GM18858 (cell line): ENCODE results near the gene C18orf63.
"Not testable (repeated sequence)": the region's sequence is repeated elsewhere in the genome, so short reads cannot be mapped to it uniquely, and the experiment has no call there.

Experiments used
- ATAC-seq: cut with Tn5 transposase; IDR thresholded peaks from one replicate; pipeline ENCODE4 v1.9.1; 2021; ENCODE audit not compliant: unreplicated experiment

C18orf63 gene

DNA sequence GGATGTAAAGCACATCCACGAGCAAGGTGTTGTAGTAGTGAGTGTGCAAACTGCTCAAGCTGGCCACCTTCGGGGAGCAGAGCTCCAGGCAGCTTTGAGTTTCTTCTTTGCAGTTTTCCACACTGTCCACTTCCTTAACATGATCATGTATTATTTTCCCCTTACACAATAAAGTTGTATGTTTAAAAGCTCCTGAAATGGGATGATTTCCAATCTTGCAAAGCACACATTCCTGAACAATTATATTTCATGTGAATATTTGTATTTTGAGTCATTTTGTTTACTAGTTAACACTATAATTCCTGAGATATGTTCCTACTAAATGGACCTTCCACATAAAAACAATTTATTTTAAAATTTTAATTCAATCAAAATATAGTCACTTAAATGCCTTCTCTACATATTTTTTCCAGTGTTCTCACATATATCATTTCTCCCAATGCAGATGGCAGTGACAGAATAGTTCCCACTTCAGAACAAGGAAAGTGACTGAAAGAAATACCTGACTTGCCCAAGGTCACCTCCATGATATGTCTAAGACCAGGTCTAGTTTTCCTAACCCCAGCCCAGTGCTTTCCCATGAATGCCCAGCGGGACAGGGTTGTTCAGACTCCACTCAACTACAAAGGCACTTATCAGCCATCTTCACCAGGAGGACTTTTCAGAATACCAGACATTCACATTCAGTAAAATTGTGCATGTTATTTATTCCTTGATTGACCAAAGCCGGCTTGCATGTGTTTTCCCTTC, 29.4 kb upstream of the C18orf63 start:
- no peak for ATAC-seq

DNA sequence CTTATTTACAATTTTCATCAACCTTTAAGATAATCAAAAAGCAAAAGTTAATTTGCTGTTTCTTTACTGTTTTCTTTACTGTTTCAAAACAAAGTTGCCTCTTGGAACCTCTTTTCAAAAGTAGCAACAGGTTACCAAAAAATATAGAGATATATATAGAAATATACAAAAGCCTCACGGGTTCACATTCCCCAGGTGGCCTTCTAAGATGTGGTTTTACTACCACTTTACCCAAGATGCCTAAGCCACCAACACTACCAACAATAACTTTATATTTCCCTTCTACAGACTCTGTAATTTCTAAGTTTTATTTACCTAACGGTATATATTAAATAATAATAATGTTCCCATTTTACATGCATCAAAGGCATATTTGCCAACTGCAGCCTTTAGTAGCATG, 28.8 kb upstream of the C18orf63 start:
- ATAC-seq: no peak

DNA sequence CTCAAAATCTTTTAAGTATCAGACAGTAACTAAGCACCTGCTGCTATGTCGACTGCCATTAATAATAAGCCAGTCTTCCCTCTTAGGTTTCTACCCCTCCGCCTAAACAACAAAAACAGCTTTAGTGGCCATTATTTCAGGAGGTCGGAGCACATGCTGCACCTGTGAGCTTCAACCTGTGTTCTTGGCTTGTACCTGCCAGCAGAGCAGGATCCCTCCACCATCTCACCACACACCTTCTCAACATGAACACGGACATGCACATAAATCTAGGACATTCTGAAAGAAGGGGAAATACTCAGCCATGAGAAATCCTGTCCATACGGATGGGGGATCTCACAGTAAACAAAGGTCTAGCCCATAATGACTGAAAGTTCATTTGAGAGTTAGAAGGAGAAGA, 27.6 kb upstream of the C18orf63 start:
- ATAC-seq: no peak

DNA sequence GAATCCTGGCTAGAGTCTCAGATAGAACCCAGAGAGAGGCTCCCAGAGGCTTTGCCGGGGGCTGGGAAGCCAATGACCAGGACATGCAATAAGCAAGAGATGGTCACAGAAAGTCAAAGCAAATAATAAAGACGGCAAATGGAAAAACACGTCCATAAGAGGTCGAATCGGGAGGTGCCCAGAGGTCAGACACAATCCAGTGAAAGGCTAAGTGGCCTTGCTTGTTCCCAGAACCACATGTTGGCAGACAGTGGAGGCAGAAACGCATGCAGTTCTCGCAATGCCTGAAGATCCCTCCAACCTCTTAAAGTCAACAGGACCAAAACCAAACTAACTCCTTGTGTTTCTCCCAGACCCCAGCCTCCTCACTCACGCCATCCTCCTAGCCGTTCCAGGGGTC, 26.9 kb upstream of the C18orf63 start:
- ATAC-seq: no peak

DNA sequence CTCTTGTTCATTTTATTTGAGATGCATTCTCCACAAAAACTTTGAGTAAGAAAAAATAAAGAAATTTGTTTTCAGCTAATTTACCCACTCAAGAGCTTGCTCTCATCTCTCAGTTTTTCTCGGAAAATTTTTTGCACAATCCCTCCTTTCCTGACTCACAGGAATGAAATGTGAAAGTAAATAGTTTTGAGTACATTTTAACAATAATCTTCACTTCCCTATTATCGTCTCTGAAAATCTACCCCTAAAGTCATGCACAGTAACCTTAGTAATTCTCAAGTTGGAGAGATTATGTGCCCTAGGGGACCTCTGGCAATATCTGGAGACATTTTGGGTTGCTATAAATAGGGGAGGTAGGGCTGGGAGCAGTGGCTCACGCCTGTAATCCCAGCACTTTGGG, 26.5 kb upstream of the C18orf63 start:
- no peak for ATAC-seq

DNA sequence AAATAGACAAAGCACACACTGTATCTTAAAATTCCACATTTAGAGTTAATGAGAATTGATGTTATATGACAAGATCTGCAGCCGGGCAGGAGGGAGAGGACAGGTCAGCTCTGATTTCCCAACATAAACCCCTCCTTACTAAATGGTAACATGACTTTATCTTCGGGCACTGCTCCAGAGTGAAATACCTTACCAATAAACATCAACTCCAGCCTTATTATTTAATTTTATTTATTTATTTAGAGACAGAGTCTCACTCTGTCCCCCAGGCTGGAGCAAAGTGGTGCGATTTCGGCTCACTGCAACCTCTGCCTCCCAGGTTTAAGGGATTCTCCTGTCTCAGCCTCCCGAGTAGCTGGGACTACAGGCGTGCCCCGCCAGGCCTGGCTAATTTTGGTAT, 25.6 kb upstream of the C18orf63 start:
- ATAC-seq: no peak

DNA sequence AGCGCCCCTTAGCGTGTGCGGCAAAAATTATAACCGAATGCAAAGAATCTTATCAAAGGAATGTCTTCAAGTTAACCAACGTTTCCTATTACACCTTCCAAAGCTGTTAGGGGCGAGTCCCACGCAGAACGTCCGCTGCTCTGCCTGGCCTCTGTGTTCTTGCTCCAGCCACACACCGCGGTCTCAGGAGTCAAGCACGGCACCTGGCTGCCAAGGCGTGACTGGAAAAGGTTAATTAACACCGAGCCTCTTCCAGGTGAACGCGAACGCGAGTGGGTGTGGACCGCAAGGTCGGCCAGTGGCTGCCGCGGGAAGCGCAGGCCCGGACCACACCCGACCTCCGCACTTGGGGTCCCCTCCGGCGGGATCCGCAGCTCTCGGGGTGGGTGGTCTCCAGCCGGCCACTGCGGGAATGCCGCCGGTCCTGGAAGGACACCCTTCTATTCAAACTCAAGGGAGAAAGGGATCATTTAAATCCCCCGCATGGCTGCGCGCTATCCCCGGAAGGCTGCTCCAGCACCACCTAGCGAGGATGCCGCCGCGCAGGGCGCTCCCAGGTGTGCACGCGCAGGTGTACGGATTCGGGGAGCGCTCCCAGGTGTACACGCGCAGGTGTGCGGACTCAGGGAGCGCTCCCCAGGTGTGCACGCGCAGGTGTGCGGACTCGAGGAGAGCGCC, 24.7 kb upstream of the C18orf63 start:
- no peak for ATAC-seq

DNA sequence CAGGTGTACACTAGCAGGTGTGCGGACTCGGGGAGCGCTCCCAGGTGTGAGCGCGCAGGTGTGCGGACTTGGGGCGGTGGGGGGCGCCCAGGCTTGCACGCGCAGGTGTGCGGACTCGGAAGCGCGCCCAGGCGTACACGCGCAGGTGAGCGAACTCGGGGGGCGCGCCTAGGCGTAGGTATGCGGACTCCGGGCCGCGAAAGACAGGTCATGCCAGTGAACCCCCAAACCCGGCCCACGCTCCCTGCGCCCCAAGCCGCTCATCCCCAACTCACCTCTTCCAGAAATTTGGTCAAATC, 24.2 kb upstream of the C18orf63 start:
- no peak for ATAC-seq

DNA sequence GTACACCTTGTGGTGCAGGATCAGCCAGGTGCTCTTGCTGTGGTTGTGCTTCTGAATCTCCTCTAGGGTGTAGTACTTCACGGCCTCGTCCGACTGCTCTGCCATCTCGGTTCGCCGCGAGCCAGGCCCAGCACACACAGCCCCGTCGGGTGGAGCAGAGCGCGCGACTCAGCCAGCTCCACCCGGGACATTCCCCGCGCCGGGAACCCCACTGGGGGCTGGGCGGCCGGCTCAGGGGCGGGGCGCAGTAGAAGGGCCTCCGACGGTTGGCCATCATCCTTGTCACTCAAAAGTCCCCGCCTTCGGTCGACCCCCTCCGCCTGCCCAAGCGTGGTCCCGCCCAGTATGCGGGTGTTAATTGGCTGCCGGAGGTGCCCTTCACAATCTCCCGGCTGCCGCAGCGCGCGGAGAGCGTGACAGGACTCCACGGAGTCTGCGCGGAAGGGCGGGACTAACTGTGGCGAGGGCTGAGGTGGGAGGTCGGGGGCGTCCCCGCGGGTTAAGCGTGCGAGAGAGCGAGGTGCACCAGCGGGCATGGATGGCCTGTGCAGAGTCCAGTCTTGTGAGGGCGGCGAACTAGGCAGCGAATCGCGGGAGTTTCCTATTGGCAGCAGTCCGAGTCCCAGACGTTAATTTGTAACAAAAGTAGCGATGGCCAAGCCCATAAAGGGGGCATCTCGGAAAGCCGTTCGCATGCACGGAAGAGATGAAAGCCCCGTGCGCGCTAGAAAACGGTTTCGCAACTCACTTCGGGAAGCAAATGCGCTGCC, 23.7 kb upstream of the C18orf63 start, which contains the start of gene CYB5A:
CYB5A (minus strand) TSS at position 193 of the 770 bp plus-strand sequence; CDS start at position 105, 88 bp downstream.
- peak; percentile 99 for ATAC-seq

DNA sequence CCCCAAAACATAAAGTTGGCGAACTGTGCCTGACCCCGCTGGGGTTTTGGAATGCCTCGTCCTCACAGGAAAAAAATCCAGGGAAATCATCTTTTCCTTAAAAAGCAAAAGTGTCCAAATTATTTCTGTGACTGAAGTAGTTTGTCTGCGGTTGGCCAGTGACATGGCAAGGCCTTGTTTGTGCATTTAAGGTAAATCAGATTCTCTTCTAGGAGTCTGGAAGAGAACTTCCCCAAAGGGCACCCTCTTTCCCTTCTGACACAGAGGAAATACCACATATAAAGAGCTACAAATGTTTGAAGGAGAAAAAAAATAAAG, 23.1 kb upstream of the C18orf63 start:
- ATAC-seq: no peak

DNA sequence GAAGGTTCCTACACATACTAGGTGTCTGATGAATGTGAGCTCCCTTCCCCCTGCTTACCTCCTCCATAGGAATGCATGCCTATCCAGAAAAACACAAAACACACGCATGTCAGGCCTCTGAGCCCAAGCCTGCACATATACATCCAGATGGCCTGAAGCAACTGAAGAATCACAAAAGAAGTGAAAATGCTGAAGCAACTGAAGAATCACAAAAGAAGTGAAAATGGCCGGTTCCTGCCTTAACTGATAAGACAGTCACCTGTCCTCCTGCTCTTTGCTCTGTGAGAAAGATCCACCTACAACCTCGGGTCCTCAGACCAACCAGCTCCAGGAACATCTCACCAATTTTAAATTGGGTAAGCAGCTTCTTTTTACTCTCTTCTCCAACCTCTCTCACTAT, 22.7 kb upstream of the C18orf63 start:
- not testable (repeated sequence) for ATAC-seq

DNA sequence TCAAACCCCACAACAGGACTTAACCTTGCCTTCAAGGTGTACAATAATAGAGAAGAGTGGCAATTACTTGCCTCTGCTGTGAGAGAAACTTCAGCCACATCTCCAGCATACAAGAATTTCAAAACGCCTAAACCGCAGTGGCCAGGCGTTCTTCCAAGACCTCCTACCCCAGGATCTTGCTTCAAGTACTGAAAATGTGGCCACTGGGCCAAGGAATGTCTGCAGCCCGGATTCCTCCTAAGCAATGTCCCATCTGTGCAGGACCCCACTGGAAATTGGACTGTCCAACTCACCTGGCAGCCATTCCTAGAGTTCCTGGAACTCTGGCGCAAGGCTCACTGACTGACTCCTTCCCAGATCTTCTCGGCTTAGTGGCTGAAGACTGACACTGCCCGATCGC, 21.1 kb upstream of the C18orf63 start:
- no peak for ATAC-seq

DNA sequence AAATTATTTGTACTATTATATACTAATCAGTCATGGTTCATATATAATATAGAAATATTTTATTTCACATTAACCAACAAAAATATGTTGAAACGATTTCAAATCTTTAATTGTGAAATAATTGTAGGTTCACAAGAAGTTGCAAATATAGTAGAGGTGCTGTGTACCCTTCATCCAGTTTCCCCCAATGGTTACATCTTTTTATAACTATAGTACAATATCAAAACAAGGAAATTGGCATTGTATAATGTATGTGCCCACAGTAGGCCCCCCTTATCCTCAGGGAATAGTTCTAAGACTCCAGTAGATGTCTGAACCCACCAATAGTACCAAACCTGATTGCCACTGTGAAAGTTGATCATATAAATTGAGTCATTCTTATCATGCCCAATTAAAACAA, 16.5 kb upstream of the C18orf63 start:
- no peak for ATAC-seq

DNA sequence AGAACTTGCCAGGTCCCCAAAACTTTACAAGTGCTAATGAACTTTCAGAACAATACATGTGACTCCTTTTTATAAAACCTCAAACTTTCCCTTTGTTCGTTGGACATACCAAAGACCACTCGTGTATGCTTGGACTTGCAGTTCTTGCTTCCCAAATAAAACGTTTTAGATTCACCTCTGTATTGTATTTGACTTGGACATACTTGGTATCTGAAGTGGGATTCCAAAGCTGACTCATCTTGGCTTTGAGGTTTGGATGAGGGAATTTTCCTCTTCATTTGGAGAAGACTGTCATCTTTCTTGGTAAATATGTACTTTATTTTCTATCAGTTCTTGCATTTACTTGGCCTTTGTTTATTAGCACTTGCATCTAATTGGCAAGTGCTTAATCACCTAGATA, 15.9 kb upstream of the C18orf63 start:
- ATAC-seq: no peak

DNA sequence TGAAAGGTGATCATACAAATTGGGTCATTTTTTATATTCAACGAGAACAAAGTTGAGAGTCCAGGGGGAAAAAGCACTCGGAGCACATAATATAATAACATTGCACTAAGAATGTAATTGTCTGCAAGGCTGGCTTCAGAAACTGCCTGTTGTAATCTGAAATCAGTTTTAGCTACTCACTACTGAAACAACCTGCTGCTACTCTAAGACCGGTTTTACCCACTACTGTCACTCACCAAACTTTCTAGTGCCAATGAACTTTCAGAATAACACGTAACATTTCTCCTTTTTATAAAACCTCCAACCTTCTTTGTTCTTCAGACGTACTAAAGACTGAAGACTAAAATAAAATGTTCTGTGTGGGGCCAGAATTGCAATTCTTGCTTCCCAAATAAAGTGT, 12.3 kb upstream of the C18orf63 start:
- ATAC-seq: no peak

DNA sequence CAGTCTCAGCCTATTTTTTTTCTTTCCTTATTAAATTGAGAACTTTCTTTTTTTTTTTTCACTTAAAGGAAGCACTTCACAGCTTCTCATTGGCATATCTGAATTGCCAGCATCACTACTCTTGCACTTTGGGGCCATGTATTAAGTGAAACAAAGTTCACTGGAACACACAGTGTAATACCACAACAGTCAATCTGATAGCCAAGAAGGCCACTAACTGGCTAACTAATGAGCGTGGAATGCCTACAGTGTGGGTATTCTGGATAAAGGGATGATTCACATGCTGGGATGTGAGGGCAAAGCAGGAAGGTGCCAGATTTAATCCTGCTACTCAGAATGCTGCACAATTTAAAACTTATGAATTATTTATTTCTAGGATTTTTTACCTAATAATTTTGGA, 11.7 kb upstream of the C18orf63 start:
- ATAC-seq: no peak

DNA sequence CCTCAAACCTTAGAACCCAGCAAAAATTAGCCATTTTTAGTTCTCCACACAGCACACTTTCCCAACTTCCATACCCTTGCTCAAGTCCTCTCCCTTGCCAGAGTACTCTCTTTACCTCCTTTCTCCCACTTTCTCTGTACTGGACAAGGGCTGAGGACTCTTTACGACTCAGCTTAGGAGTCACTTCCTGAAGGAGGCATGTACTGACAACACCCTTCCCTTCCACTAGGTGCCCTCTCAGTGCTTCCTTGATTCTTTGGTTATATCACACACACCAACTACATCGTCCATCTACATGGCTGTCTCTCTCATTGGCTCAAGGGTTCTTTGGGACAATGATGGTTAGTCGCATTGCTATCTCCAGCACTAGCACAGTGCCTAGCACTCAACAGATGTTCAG, 5.2 kb upstream of the C18orf63 start:
- ATAC-seq: peak; percentile 85

DNA sequence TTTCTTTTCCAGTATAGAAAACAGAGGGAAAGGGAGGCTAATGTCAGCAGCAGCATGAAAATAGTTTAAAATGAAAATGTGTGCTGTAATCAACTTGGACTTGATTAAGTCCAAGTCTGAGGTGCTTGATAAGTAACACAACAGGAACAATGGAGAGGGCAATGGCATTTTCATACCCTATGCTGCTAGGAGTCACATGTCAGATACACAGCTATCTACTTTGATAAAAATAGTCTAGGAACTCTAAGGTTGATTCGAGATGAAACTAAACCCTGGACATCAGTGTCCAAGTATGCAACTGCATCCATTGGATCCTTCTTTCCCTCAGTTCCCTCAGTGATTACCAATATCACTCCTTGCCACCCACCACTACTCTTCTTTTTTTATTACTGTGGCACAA, 4.6 kb upstream of the C18orf63 start:
- ATAC-seq: no peak

DNA sequence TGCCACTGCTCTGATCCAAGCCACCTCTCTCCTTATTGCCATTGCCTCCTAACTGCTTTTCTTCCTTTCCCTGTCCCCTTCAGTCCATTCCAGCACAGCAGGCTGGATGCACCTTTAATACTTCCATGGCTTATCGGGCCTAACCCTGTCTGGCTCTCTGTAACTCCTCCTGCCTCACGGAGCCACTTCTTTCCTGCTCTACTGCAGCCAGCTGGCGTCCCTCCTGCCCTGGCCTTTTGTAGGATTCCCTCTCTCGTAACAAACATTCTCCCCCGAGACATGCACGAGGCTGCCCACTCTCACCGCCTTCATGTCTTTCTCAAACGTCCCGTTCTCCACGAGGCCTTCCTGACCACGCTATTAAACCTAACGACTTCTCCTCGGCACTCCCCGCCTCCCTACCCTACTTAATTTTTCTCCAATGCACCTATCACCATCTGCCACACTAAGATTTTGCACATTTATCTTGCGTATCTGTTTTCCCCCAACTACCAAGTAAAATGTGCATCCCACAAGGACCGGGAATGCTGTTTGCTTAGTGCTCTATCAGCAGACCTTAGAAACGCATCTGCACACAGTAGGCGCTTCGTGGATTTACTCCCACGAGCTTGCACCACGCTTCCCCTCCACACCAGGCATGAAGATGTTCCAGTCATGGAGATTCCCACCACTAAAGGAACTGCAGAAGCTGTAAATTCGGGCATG, 728 bp upstream of the C18orf63 start:
- no peak for ATAC-seq

DNA sequence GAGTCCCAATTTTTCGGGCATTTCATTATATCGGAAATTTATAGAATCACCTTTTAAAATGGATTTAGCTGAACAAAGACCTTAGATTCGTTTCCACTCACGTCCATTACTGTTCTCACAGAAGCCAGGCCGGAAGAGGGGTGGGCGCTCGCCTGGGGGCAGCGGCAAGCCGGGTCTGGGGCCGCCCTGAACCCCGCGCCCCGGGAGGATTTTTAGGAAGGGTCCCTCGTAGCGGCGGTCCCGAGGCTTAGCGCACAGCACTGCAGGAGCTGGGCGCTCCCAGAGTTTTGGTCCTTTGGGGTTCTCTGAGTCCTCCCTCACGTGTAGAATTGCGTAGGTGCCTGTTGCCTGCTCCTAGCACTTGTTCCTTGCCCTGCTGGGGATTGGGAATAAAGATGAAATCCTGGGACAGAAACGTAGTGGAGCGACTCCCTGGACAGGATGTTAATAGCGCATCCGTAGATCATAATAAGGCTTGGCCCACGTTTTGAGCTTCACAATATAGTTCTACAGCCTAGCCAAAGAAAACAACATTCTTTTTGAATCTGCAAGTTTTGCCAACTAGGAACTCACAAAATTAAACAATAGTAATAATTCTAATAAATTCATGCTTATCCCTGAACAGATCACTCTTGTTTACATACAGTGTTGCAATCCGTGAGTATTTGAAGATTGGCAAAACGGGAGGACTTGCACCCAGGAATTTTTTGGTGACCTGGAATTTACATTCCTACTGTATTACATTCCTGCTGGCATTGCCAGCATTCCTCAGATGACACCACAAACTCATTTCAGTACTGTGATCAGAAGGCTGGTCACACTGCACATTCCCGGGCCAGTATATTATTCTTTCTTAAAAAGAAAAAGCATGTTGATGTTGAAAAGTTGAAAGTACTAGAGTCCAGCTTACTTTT, 875 bp downstream of the C18orf63 start:
- ATAC-seq: no peak

DNA sequence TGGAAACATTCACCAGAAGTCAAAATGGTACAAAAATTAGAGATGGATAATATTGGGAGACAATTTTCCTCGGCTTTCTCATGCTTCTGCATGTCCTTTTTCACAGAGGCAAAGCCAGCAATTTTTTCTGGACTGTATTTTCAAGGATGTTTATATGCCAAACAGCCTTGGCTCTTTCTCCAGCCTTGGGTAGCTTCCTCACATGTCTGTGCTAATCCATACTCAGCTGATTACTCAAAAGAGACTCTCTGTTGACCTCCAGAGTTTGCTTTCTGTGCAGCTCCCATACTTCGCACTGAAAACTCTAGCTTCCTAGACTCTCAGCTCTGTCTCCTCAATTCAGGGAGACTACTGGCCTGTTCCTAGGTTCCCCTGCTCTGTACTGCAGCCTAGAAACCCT, 10.6 kb downstream of the C18orf63 start:
- ATAC-seq: no peak
